GF-D8 (cell line): ENCODE measurements around the gene MAP3K4.
"Not testable (repeated sequence)": the region's sequence is repeated elsewhere in the genome, so short reads cannot be mapped to it uniquely, and the experiment has no call there.

Source experiments
- DNase-seq: peaks from one replicate; lab custom pipeline; 2025; lab: John Stamatoyannopoulos, UW

Gene MAP3K4

GRCh38 chr6:160967833-160968232, 23.7 kb upstream of the MAP3K4 start:
- DNase-seq = no peak

- DNase-seq = no peak
Measured at GRCh38 chr6:160971171-160971570, 20.4 kb upstream of the MAP3K4 start.

GRCh38 chr6:160972111-160972510, 19.5 kb upstream of the MAP3K4 start:
- DNase-seq = no peak

GRCh38 chr6:160972594-160972993, 19.0 kb upstream of the MAP3K4 start:
- not testable (repeated sequence) for DNase-seq

GRCh38 chr6:160973311-160974250, 18.0 kb upstream of the MAP3K4 start:
- DNase-seq = no peak

DNA sequence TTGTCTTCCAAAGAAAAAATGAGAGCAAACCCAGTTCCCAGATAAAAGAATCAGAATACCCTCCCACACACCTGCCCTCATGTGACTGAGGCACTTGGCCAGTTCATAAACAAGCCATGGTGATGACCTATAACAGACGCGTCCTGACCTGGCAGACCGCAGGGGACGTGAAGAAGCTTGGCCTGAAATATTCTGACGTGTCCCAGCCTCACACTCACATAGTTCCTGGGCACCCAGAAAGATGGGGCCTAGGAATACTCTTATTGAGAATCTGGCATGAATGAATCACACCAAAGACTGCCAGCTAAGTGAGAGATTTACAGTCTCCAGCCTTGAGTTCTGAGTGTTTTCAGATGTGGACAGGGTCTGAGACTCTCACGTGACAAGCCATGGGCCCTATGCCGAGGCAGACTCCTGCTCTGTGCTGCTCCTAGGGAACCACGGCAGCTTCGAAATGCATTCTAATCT, 17.2 kb upstream of the MAP3K4 start:
- DNase-seq = no peak

GRCh38 chr6:160975162-160975561, 16.4 kb upstream of the MAP3K4 start:
- DNase-seq = no peak

- DNase-seq = not testable (repeated sequence)
Measured at GRCh38 chr6:160975961-160976360, 15.6 kb upstream of the MAP3K4 start.

DNA sequence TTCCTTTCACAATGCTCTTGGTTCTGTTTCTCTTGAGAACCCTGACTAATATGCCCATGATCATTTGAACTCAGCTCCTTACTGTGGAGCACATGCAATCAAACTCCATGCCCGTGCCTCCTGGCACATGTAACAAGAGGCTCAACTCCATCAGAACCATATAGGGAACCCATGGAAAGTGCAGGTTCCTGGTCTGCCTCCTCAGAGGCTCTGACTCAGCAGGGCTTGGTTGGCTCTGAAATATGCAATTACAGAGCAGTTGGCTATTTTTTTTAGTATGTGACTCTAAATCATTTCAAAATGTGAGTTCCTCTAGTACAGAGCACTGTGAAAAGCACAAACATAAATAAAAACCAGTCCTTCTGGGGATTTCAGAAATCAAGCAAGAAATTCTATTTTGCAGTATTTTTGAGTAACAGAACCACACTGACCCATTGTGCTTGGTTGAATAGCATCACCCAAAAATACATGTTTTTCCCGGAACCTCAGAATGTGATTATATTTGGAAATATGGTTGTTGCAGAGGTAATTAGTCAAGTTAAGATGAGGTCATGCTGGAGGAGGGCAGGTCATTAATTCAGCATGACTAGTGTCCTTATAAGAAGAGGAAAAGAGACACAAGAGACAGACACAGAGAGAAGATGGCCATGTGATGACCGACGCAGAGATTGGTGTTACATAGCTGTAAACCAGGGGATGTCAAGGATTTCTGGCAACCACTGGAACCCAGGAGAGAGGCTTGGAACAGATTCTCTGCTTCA, 13.2 kb upstream of the MAP3K4 start:
- DNase-seq = no peak

GRCh38 chr6:160979061-160979708, 12.4 kb upstream of the MAP3K4 start:
- DNase-seq = no peak

DNA sequence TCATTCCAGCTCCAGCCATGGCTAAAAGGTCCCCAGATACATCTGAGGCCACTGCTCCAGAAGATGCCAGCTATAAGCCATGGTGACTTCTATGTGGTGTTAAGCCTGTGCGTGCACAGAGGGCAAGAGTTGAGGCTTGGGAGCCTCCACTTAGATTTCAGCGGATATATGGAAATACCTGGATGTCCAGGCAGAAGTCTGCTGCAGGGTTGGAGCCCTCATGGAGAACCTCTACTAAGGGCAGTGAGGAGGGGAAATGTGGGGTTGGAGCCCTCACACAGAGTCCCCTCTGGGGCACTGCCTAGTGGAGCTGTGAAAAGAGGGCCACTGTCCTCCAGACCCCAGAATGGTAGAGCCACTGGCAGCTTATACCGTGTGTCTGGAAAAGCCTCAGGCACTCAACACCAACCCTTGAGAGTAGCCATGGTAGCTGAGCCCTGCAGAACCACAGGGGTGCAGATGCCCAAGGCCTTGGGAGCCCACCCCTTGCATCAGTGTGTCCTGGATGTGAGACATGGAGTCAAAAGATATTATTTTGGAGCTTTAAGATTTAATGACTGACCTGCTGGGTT, 8.1 kb upstream of the MAP3K4 start:
- DNase-seq = not testable (repeated sequence)

DNA sequence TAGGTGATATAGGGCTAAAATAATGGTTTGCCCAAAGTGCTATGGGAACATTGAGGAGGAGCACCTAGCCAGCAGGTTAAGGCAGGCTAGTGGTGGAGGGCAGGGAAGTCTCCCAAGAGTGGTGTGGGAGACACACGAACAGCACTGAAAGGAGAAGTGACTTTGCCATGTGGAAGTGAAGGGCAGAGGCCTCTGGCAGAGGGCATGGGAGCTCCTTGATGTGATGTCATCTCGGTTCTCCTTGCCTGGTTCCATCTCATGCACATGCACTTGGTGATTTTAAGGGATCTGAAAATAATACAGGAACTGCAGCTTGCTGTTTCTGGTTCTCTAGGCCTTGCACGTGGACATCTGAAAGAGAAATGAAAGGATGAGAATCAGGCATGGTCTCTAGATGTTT, 4.7 kb upstream of the MAP3K4 start:
- no peak for DNase-seq

DNA sequence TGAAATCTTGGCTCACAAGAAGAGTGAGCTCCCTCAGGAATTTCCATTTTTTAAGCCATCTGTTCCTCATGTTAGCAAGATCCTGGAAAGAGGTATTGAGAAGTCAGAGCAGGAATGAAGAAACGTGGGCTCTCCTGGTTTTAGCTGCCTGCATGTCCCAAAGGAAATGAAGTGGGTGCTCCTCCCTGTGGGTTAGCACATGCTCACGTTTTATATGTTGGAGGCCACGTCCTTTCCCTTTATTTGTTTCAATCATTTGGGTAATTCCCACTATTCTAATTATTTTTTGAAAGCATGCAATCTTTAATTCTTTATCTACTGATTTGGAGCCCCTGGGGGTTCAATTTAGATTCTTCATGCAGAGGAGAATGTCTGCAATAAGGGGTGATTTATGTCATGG, 4.3 kb upstream of the MAP3K4 start:
- no peak for DNase-seq

GRCh38 chr6:160990847-160991405, 643 bp upstream of the MAP3K4 start:
- no peak for DNase-seq

DNA sequence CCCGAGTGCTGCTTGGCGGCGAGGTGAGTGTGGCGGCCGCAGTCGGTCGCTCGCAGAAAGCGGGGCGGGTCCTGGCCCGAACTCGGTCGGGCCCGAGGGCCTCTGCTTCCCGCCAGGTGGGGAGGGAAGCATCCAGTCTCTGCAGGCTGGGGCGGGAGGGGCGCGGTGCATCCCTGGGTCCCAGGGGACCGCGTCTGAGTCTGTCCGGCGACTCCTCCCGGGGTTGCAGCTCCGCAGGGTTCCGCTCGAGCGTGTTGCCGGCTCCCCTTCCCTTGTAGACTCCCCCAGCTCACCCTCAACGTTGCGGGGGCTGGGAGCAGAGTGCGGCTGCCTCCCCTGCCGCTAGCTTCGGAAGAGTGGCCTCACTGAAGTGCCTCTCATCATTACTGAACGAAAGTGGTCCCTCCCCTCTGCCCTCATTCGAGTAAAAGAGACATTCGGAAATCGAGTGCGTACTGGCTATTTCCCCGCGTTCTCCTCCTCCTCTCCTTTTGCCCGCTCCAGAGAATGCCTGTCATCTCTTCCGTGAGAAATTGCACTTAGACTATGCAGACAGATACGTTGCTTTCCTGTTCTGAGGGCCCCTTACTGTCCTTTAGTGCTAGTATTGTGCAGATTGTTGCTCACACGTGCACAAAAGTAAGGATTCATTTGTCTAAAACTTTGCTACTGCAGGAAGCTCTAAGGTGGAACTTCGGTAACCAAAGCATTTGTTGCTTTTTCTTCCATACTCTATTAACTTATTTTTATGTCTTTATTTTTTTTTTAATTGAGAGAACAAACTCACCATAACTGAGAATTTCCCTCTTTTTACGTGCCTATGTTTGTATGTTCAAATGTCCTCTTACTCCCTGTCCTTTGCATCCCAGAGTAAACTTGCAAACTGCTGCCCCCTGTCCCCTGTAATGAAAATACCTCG, 751 bp downstream of the MAP3K4 start:
- DNase-seq = peak; percentile 5

- no peak for DNase-seq
Measured at GRCh38 chr6:160992980-160993314, 1.4 kb downstream of the MAP3K4 start.

- DNase-seq = no peak
Measured at GRCh38 chr6:160995271-160995670, 3.7 kb downstream of the MAP3K4 start.

DNA sequence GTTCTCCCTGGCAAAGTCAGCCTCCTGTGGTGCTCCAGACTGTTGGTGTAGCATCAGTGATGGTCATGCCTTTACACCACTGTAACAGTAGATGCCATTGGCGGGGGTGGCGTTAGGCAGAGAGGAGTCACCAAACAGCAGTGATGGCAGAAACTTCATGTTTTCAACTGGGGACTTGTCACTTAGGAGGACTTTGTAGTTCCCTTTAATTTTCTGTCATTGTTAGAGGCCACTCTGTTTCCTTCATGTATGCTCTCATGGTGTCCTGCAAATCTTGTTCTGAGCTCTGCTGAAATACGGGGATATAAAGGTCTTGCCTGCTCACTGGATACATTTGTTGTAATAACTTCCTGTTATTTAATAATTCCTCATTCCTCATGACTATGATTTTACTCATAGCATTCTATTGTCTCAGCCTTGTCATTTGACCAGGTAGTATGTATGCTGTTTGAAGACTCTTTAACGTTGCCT, 4.6 kb downstream of the MAP3K4 start:
- no peak for DNase-seq

DNA sequence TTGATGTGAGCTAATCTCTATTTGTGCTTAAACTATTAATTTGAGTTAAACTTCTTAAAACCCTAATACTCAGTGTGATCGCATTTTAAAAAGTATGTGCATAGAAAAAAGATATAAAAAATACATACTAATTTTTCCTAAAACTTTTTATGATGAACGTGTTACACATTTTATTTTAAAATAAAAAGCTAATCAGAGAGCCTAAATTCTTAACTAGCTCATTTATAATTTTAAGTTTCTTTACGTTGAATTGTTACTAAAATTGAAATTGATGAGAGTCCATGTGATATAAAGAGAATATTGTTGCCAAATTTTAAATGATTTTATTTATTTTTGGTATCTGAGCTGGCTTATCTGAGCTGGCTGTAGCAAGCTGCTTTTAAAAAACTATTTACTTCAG, 6.6 kb downstream of the MAP3K4 start:
- DNase-seq = no peak

GRCh38 chr6:160998766-160999165, 7.2 kb downstream of the MAP3K4 start:
- DNase-seq = no peak

GRCh38 chr6:160999516-160999915, 7.9 kb downstream of the MAP3K4 start:
- DNase-seq = no peak
